GM19193 (cell line): ENCODE data around the gene HSD17B8.

Source experiments
- POLR2A ChIP-seq: IDR thresholded peaks from 4 replicates; pipeline ENCODE4 v1.6.1; 2011; ENCODE audit not compliant: insufficient read depth, insufficient read length; ENCODE audit errors: extremely low read depth

HSD17B8 gene

DNA sequence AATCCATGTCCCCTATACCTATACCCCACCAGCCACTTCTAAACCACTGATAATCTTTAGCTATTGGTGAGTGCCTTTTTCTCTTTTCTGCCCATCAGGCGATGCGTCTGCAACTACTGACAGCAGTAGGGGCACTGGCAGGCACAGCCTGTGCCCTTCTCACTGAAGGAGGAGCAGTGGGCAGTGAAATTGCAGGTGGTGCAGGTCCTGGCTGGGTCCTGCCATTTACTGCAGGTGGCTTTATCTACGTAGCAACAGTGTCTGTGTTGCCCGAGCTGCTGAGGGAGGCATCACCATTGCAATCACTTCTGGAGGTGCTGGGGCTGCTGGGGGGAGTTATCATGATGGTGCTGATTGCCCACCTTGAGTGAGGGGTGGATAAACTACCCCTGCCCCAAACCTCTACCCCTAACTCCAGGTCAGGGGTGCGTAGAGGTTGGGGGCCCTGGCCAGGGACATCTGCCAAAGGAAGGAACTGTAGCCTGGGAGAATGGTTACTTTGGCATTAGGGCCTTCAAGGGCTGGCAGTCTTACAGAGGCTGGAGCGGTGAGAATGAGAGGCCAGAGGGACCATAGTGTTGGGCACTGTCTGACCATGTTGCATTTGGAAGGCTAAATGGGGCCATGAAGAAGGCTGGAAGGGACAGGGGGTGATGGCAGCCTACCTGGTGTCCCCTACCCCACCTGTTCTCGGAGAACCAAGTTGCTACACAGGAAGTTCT, 851 bp upstream of the HSD17B8 start:
- TF ChIP-seq POLR2A = no peak

- TF ChIP-seq POLR2A = no peak
These were observed 365 bp upstream of the HSD17B8 start for GRCh38 chr6:33204165-33204414.

GRCh38 chr6:33205191-33206026, 954 bp downstream of the HSD17B8 start:
- TF ChIP-seq POLR2A = no peak

DNA sequence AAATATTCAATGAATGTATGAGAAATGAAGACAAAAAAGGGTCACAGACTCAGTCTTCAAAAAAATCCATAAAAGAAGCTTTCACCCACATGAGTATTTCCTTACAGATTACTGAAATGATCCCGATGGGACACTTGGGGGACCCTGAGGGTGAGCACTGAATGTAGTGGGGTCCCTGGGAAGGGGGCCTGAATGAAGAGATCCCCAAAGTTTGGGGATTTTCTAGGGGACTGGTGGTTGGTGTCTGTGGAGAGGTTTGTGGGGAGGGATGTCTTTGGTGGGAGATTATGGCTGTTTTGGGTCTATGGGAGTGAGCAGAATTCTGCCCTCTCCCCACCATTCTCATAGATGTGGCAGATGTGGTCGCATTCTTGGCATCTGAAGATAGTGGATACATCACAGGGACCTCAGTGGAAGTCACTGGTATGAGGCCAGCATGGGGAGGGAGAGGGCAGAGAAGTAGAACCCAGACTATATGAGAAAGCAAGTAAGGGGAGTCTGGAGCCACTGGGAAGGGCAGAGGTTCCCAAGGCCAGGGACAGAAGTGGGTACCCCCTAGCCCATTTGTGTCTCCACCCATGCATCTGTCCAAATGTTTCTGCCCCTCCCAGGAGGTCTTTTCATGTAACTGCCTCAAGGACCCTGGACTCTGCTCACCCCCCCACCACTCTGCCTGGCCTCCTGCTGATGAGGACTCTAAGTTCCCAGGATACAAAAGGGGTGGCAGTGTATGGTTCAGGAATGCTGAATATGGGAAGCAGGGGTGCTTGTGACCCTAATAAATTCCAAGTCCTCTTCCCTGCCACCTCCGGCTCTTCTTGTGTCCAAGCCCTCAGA, 1.8 kb downstream of the HSD17B8 start:
- no peak for TF ChIP-seq POLR2A

DNA sequence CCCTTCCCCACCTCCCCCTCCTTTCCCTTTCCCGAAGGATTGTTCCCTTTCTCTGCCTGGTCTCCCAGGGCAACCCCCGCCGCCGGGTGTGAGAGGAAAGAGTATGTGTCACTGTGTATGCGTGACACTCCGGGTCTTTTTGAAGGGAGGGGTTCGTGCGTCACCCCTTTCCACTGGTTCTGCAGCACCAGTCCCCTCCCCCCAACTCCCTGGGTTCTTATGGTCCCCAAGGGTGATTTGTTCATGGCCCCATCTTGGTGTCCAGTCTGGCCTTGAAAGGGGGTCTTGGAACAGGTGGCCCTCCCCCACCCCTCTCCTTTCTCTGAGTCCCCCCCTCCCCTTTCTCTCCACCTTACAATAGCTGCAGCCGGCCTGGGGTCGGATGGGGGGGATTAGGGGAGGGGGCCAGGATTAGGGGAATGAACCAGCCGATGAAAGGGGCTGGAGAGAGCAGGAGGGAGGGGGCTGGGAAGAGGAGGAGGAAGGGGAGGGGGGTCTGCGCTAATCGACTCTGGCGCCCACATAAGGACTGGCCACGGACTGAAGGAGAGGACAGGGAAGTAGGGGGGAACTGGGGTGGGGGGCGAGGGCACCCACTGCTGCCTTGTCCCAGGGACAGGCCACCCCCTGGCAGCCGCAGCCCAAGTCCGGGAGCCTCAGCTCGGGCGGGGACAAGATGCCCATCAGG, 2.6 kb downstream of the HSD17B8 start:
- TF ChIP-seq POLR2A = no peak

DNA sequence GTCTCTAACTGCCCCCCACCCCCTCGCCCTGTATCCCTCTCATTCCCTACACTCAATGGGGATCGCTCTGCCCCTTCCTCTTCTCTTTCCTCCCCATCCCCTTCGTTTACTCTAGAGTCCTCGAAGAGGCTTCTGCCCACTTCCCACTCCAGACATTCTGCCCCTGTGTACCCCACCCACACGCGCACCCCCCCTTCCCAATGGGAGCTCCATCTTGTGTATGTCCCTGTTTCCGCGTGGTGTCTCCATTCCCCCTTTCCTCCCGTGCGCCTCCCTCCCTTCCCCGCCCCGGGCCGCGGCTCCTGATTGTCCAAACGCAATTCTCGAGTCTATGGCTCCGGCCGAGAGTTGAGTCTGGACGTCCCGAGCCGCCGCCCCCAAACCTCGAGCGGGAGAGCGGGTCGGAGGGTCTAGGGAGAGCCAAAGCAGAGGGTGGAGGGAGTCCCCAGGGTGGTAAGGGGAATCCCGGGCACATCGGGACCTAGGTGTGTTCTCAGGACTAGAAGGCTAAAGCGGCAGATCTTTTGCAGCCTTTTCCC, 3.2 kb downstream of the HSD17B8 start:
- no peak for TF ChIP-seq POLR2A

DNA sequence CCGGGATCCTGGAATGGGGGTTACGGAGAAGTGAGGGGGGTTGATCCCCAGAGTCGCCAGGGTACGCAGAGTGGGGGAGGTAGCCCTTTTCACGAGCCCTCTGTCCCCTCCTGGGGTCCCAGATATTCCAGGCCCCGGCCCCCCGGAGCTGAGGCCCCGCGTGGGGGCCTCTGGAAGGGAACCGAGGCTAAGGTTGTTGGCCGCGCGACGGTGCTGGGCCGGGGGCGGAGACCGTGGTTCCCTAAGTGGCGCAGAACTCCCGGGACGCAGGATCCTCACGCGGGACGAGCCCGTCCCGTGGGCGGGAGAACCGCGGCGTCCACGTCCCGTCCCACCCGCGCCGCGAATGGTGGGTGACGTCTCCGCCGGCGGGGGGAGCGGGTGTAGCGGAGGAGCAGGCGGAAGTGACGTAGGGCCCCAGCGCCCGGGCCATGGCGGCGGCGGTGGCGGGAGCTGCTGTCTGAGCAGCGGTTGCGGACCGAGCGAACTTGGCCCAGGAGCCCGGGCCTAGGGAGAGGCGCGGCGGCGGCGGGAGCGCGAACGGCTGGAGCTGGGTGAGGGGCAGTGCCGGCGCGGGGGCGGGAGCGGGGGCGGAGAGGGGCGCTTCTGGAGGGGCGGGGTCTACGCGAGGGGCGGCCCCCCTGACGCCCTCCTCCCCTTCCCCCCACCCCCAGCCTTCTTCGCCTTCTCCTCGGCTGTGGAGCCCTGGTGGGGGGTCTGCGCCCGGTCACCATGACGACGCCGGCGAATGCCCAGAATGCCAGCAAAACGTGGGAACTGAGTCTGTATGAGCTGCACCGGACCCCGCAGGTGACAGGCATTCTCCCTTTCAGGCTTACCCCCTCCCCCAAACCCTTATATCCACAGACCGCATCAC, 3.9 kb downstream of the HSD17B8 start, which contains the start of gene RING1:
TSS of gene RING1 (plus strand) at position 410 of the 877 bp plus-strand sequence. CDS start at position 733, 323 bp downstream.
- TF ChIP-seq POLR2A = peak; percentile 93

- TF ChIP-seq POLR2A = no peak
These were observed 5.4 kb downstream of the HSD17B8 start for GRCh38 chr6:33209856-33210255.

DNA sequence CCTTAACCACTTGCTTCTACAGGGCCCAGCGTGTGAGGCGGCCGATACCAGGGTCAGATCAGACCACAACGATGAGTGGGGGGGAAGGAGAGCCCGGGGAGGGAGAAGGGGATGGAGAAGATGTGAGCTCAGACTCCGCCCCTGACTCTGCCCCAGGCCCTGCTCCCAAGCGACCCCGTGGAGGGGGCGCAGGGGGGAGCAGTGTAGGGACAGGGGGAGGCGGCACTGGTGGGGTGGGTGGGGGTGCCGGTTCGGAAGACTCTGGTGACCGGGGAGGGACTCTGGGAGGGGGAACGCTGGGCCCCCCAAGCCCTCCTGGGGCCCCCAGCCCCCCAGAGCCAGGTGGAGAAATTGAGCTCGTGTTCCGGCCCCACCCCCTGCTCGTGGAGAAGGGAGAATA, 6.7 kb downstream of the HSD17B8 start:
- no peak for TF ChIP-seq POLR2A

DNA sequence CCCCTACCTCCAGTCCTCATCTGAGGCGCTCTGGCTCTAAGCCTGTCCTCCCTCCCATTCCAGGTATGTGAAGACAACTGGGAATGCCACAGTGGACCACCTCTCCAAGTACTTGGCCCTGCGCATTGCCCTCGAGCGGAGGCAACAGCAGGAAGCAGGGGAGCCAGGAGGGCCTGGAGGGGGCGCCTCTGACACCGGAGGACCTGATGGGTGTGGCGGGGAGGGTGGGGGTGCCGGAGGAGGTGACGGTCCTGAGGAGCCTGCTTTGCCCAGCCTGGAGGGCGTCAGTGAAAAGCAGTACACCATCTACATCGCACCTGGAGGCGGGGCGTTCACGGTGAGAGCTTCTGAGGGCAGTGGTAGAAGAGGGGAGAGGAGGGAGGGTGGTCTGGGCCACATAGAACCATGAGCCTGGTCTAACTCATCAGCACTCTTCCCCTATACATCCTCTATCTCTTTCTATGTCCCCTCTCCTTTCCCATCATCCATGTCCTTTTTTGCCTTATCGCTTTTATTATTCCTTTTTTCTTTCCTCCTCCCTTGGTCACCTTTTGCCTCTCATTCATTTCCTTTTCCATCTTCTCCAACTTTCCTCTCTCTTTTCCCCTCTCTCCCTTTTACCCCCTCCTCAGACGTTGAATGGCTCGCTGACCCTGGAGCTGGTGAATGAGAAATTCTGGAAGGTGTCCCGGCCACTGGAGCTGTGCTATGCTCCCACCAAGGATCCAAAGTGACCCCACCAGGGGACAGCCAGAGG, 7.4 kb downstream of the HSD17B8 start:
- no peak for TF ChIP-seq POLR2A

GRCh38 chr6:33212857-33213165, 8.4 kb downstream of the HSD17B8 start:
- TF ChIP-seq POLR2A = no peak

GRCh38 chr6:33213166-33213988, 8.9 kb downstream of the HSD17B8 start:
- TF ChIP-seq POLR2A = no peak

DNA sequence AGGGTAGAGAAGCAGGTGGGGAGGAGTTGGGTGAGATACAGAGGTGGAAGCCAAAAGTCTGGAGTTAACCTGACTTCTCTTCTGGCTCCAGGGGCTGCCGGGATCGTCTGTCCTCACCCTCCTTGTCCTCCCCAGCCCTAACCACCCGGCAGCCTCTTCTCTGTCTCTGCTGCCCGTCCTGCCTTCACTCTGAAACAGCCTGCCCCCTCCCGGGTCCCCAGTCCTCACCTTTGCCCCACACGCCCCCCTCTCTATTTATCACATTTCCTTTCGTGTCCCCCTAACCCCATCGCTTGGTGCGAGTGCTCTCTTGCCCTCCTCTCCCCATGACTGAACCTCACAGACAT, 9.5 kb downstream of the HSD17B8 start:
- TF ChIP-seq POLR2A = no peak
